ENCODE measurements around the gene PMVK.

The PMVK gene

GRCh38 chr1:154974102-154974807 lies 37.7 kb upstream of the PMVK start, which contains the start of gene CKS1B:
CKS1B (plus strand) TSS chr1:154974681; CDS start chr1:154974746, 65 bp downstream.
- H3K27ac ChIP-seq (ENCODE audit: low read depth, low read length): peak within 1 kb of the TSS; percentile 97
- peak within 1 kb of the TSS; percentile 75 to 92 (median 84) for H3K4me3 ChIP-seq (ENCODE audit: low read depth in 1 of 5, low read length in 5 of 5)
- peaks cover 0 to 11% (median 0%) of the 10 kb centered on the region in 5 donors for H3K27me3 ChIP-seq (ENCODE audit: control insufficient read depth in 5 of 5, insufficient read depth in 4 of 5, low read length in 5 of 5)
- peaks cover 1 to 11% (median 10%) of the 10 kb centered on the region in 5 donors for H3K36me3 ChIP-seq (ENCODE audit: control insufficient read depth in 5 of 5, insufficient read depth in 5 of 5, low read length in 5 of 5)
- H3K9me3 ChIP-seq (ENCODE audit: control insufficient read depth in 5 of 5, low read length in 5 of 5): peaks cover 0 to 2% (median 0%) of the 10 kb centered on the region in 5 donors
- H3K9ac ChIP-seq (ENCODE audit: low read length in 5 of 5): peak within 1 kb of the TSS; percentile 89 to 100 (median 95)
- H3K4me1 ChIP-seq (ENCODE audit: control insufficient read depth in 5 of 5, insufficient read depth in 5 of 5, low read length in 5 of 5): peaks cover 29 to 63% (median 59%) of the 10 kb centered on the region in 5 donors

DNA sequence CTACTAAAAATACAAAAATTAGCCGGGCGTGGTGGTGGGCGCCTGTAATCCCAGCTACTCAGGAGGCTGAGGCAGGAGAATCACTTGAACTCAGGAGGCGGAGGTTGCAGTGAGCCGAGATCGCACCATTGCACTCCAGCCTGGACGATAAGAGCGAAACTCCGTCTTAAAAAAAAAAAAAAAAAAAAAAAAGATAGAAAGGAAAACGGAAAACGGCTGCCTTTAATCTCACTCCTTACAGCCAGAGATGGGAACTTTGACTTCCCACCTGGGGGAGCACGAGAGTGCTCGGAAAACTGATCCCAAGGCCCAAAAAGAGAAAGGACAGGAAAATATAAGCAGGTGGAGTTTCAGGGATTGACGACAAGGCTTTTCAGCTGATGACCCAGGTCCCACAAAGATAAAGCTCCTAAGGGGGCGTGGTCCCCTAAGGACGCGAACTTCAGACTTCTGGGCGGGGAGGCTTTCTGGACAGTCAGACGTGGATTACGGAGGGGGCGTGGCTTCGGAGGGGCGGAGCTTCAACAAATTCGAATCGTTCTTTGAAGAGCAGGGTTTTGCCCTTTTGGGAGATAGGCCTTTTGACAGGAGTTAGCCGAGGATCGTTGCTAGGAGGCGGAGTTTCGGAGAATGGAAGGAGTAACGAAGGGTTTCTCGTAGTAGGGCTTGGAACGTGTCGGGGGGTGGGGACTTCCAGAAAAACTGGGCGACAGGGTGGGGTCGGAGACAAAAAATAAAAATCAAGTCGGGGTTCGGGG lies 37.0 kb upstream of the PMVK start:
- Histone ChIP-seq H3K9me3 (ENCODE audit: control insufficient read depth in 5 of 5, low read length in 5 of 5) (peaks cover 0 to 2% (median 0%) of the 10 kb centered on the region in 5 donors), H3K36me3 (ENCODE audit: control insufficient read depth in 5 of 5, insufficient read depth in 5 of 5, low read length in 5 of 5) (peaks cover 0 to 13% (median 7%) of the 10 kb centered on the region in 5 donors), H3K4me3 (ENCODE audit: low read depth in 1 of 5, low read length in 5 of 5) (peak overlapping the region; percentile 75 to 91 (median 82)), H3K27ac (ENCODE audit: low read depth, low read length) (peak overlapping the region; percentile 97), H3K27me3 (ENCODE audit: control insufficient read depth in 5 of 5, insufficient read depth in 4 of 5, low read length in 5 of 5) (peaks cover 0 to 11% (median 0%) of the 10 kb centered on the region in 5 donors), H3K9ac (ENCODE audit: low read length in 5 of 5) (peak overlapping the region; percentile 89 to 100 (median 95)), H3K4me1 (ENCODE audit: control insufficient read depth in 5 of 5, insufficient read depth in 5 of 5, low read length in 5 of 5) (peaks cover 31 to 70% (median 66%) of the 10 kb centered on the region in 5 donors)

DNA sequence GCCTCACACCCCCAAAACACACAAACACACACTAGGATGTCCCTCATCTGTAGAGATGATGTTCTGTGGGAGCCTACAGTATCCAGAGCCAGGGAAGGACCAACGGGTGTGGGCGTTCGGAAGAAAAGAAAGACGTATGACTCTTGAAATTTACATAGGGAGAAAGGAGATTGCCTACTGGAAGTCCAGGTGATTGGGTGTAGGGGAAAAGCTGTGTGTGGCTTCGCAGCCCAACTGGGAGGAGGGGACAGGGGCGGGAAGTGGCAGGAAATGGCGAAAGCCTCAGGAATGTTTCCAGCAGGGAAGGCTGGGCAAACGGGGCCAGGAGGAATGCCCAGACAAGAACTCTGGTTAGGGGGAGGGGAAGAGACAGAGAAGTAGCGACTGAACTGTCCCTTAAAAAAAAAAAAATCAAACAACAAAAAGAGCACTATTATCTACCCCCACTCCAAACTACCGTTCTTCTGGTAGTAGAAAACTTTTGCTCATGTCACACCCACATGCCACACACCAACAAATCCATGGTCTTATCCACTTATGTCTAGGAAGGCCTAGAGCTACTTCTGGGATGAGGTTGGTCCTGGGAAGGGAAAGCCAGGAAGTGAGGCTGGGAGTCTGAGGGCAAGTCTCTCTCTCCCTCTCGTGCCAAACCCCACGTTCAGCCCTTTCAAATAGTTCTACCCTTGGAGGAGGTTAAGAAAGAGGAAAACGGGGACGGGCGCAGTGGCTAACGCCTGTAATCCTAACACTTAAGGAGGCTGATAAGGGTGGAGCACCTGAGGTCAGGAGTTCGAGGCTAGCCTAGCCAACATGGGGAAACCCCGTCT lies 36.2 kb upstream of the PMVK start:
- Histone ChIP-seq H3K4me3 (ENCODE audit: low read depth in 1 of 5, low read length in 5 of 5) (peak overlapping the region; percentile 60 to 91 (median 82)), H3K9me3 (ENCODE audit: control insufficient read depth in 5 of 5, low read length in 5 of 5) (peaks cover 0 to 2% (median 0%) of the 10 kb centered on the region in 5 donors), H3K36me3 (ENCODE audit: control insufficient read depth in 5 of 5, insufficient read depth in 5 of 5, low read length in 5 of 5) (peaks cover 0 to 15% (median 12%) of the 10 kb centered on the region in 5 donors), H3K27me3 (ENCODE audit: control insufficient read depth in 5 of 5, insufficient read depth in 4 of 5, low read length in 5 of 5) (peaks cover 0 to 11% (median 0%) of the 10 kb centered on the region in 5 donors), H3K9ac (ENCODE audit: low read length in 5 of 5) (peak overlapping the region; percentile 33 to 96 (median 94)), H3K27ac (ENCODE audit: low read depth, low read length) (peak overlapping the region; percentile 97), H3K4me1 (ENCODE audit: control insufficient read depth in 5 of 5, insufficient read depth in 5 of 5, low read length in 5 of 5) (peaks cover 31 to 76% (median 72%) of the 10 kb centered on the region in 5 donors)

- Histone ChIP-seq H3K4me1 (ENCODE audit: control insufficient read depth in 5 of 5, insufficient read depth in 5 of 5, low read length in 5 of 5) (peaks cover 33 to 81% (median 78%) of the 10 kb centered on the region in 5 donors), H3K27me3 (ENCODE audit: control insufficient read depth in 5 of 5, insufficient read depth in 4 of 5, low read length in 5 of 5) (peaks cover 0 to 11% (median 0%) of the 10 kb centered on the region in 5 donors), H3K9ac (ENCODE audit: low read length in 5 of 5) (peak overlapping the region; percentile 33 to 95 (median 69)), H3K27ac (ENCODE audit: low read depth, low read length) (peak overlapping the region; percentile 97), H3K4me3 (ENCODE audit: low read depth in 1 of 5, low read length in 5 of 5) (peak overlapping the region in 4 of 5 donors; percentile 25 to 60 (median 40)), H3K9me3 (ENCODE audit: control insufficient read depth in 5 of 5, low read length in 5 of 5) (peaks cover 0 to 2% (median 0%) of the 10 kb centered on the region in 5 donors), H3K36me3 (ENCODE audit: control insufficient read depth in 5 of 5, insufficient read depth in 5 of 5, low read length in 5 of 5) (peaks cover 0 to 21% (median 18%) of the 10 kb centered on the region in 5 donors)
Measured at GRCh38 chr1:154972213-154972516, 35.6 kb upstream of the PMVK start.

DNA sequence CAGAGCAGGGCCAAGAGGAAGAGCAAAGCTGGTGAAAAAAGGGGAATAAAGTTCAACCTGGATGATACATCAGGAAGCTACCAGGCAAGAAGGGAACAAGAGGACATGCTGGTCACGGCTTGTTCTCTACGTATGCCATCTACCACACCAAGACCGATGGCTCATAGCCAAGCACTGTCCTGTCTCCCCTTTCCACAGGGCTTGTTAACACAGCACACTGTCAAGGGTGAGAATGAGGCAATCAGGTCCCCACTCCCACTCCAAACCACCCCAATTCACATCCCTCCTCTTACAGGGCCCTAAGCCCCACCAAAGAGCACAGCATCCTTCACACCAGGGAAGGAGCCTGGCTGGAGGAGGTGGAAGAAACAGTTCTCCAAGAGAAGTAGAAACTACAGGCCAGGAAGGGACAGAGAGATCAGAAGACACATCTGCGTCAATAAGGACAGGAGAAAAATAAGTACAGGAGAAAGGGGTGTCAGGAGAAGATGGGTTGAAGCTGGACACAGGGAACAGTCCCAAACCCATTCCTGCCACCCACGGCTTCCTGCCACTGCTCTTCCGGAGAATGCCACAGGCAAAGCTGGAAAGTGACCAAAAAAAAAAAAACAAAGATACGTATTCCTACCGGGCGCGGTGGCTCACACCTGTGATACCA lies 35.0 kb upstream of the PMVK start:
- Histone ChIP-seq H3K27ac (ENCODE audit: low read depth, low read length) (peak overlapping the region; percentile 97), H3K9me3 (ENCODE audit: control insufficient read depth in 5 of 5, low read length in 5 of 5) (peaks cover 0 to 2% (median 0%) of the 10 kb centered on the region in 5 donors), H3K36me3 (ENCODE audit: control insufficient read depth in 5 of 5, insufficient read depth in 5 of 5, low read length in 5 of 5) (peaks cover 0 to 28% (median 25%) of the 10 kb centered on the region in 5 donors), H3K27me3 (ENCODE audit: control insufficient read depth in 5 of 5, insufficient read depth in 4 of 5, low read length in 5 of 5) (peaks cover 0 to 11% (median 0%) of the 10 kb centered on the region in 5 donors), H3K4me1 (ENCODE audit: control insufficient read depth in 5 of 5, insufficient read depth in 5 of 5, low read length in 5 of 5) (peaks cover 33 to 86% (median 74%) of the 10 kb centered on the region in 5 donors), H3K9ac (ENCODE audit: low read length in 5 of 5) (peak overlapping the region in 4 of 5 donors; percentile 77 to 94 (median 84)), H3K4me3 (ENCODE audit: low read depth in 1 of 5, low read length in 5 of 5) (peak overlapping the region; percentile 54 to 69 (median 68))

GRCh38 chr1:154970631-154971340 lies 34.3 kb upstream of the PMVK start, which contains the start of gene SHC1:
SHC1 (minus strand) TSS chr1:154970747; CDS start chr1:154970526, 221 bp downstream.
- peaks cover 33 to 80% (median 67%) of the 10 kb centered on the region in 5 donors for H3K4me1 ChIP-seq (ENCODE audit: control insufficient read depth in 5 of 5, insufficient read depth in 5 of 5, low read length in 5 of 5)
- peaks cover 0 to 11% (median 0%) of the 10 kb centered on the region in 5 donors for H3K27me3 ChIP-seq (ENCODE audit: control insufficient read depth in 5 of 5, insufficient read depth in 4 of 5, low read length in 5 of 5)
- peak within 1 kb of the TSS; percentile 97 for H3K27ac ChIP-seq (ENCODE audit: low read depth, low read length)
- peaks cover 0 to 2% (median 0%) of the 10 kb centered on the region in 5 donors for H3K9me3 ChIP-seq (ENCODE audit: control insufficient read depth in 5 of 5, low read length in 5 of 5)
- H3K9ac ChIP-seq (ENCODE audit: low read length in 5 of 5): peak within 1 kb of the TSS; percentile 77 to 94 (median 81)
- H3K4me3 ChIP-seq (ENCODE audit: low read depth in 1 of 5, low read length in 5 of 5): peak within 1 kb of the TSS; percentile 54 to 69 (median 68)
- peaks cover 0 to 35% (median 32%) of the 10 kb centered on the region in 5 donors for H3K36me3 ChIP-seq (ENCODE audit: control insufficient read depth in 5 of 5, insufficient read depth in 5 of 5, low read length in 5 of 5)

DNA sequence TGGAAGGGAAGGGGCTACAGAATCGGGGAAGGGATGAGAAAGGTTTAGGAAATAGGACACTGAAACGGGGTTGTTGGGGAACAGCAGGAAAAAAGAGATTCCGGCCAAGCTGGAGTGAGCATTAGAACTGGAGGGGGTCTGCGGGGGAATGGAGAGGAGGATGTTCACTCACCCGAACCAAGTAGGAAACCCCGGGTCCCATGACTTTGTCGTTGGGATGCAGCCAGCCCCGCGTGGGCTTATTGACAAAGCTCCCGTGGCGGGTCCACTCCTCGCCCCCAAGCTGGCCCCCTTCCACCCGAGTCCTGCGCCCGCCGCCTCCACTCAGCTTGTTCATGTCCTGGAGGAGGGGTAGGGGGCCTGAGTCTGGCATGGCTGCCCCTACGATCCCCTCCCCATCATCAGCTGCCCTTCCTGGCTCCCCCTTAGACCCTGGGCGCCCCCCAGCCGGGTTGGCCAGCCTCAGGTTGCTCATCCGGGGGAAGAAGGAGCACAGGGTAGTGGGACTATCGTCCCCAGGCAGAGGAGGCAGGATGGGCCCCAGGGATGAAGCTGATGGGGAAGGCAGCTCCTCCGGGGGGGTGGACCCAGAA lies 33.4 kb upstream of the PMVK start:
- Histone ChIP-seq H3K4me3 (ENCODE audit: low read depth in 1 of 5, low read length in 5 of 5) (peak overlapping the region; percentile 54 to 69 (median 68)), H3K27me3 (ENCODE audit: control insufficient read depth in 5 of 5, insufficient read depth in 4 of 5, low read length in 5 of 5) (peaks cover 0 to 11% (median 0%) of the 10 kb centered on the region in 5 donors), H3K27ac (ENCODE audit: low read depth, low read length) (peak overlapping the region; percentile 97), H3K9me3 (ENCODE audit: control insufficient read depth in 5 of 5, low read length in 5 of 5) (peaks cover 0 to 2% (median 0%) of the 10 kb centered on the region in 5 donors), H3K9ac (ENCODE audit: low read length in 5 of 5) (peak overlapping the region; percentile 35 to 94 (median 78)), H3K4me1 (ENCODE audit: control insufficient read depth in 5 of 5, insufficient read depth in 5 of 5, low read length in 5 of 5) (peaks cover 32 to 76% (median 59%) of the 10 kb centered on the region in 5 donors), H3K36me3 (ENCODE audit: control insufficient read depth in 5 of 5, insufficient read depth in 5 of 5, low read length in 5 of 5) (peaks cover 0 to 42% (median 40%) of the 10 kb centered on the region in 5 donors)

DNA sequence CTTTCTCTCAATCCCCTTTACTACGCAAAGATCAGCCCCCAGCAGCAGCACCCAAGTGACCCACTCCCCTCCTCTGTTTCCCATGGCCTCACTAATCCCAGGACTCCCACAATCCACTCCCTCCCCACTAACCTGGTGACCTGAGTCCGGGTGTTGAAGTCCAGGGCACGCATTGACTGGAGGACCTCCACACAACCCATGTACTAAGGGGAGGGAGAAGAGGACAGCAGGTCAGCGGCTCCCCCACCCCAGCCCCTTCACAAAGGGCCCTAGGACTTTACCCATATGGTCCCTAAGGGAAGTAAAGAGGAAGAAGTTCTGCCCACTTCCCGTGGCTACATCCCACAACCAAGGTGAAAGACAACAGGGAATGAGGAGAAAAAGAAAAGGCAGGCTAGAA lies 32.7 kb upstream of the PMVK start:
- Histone ChIP-seq H3K27me3 (ENCODE audit: control insufficient read depth in 5 of 5, insufficient read depth in 4 of 5, low read length in 5 of 5) (peaks cover 0 to 4% (median 0%) of the 10 kb centered on the region in 5 donors), H3K4me3 (ENCODE audit: low read depth in 1 of 5, low read length in 5 of 5) (peak overlapping the region; percentile 54 to 69 (median 68)), H3K9me3 (ENCODE audit: control insufficient read depth in 5 of 5, low read length in 5 of 5) (peaks cover 0 to under 1% (median 0%) of the 10 kb centered on the region in 5 donors), H3K36me3 (ENCODE audit: control insufficient read depth in 5 of 5, insufficient read depth in 5 of 5, low read length in 5 of 5) (peaks cover 0 to 49% (median 45%) of the 10 kb centered on the region in 5 donors), H3K9ac (ENCODE audit: low read length in 5 of 5) (peak overlapping the region; percentile 25 to 94 (median 77)), H3K4me1 (ENCODE audit: control insufficient read depth in 5 of 5, insufficient read depth in 5 of 5, low read length in 5 of 5) (peaks cover 25 to 76% (median 57%) of the 10 kb centered on the region in 5 donors), H3K27ac (ENCODE audit: low read depth, low read length) (peak overlapping the region; percentile 97)
